Keratinocyte (primary cell): ENCODE results near the gene PPAT. TPM values are rescaled to one million over a fixed set of nuclear protein-coding genes. Genes with fewer than 3 reads are reported as not detected.

Experiments
- DNase-seq: peaks from one replicate; pipeline ENCODE4 v3.0.0-alpha.2; 2011; ENCODE audit warnings: low read depth, missing footprints, low spot score
- FAIRE-seq: peaks from 2 replicates; lab custom pipeline; 2011; peaks lifted over from hg19 to GRCh38; lab: Jason Lieb, UNC
- H2AFZ ChIP-seq: 2 replicates; pipeline ENCODE4 v1.6.0; 2012; ENCODE audit warnings: low read length, control low read depth, inconsistent platforms; ENCODE audit not compliant: control insufficient read depth
- H3K27ac ChIP-seq: 2 replicates; pipeline ENCODE4 v1.5.1; 2011; ENCODE audit warnings: low read length; ENCODE audit not compliant: control insufficient read depth, insufficient read depth
- H3K27me3 ChIP-seq: 3 replicates; pipeline ENCODE4 v1.6.0; 2011; ENCODE audit warnings: low read length; ENCODE audit not compliant: control insufficient read depth, insufficient read depth; ENCODE audit errors: extremely low read depth
- H3K36me3 ChIP-seq, 2 experiments: 2 replicates in 1 of 2; 3 replicates in 1 of 2; pipeline ENCODE4 v1.5.1; 2011; ENCODE audit warnings: low read length in 2 of 2, mild to moderate bottlenecking in 1 of 2; ENCODE audit not compliant: control insufficient read depth in 2 of 2, insufficient read depth in 2 of 2; ENCODE audit errors: extremely low read depth in 1 of 2
- H3K4me1 ChIP-seq: 3 replicates; pipeline ENCODE4 v1.5.1; 2011; ENCODE audit warnings: low read length; ENCODE audit not compliant: control insufficient read depth, insufficient read depth; ENCODE audit errors: extremely low read depth
- H3K4me2 ChIP-seq: 3 replicates; pipeline ENCODE4 v1.6.0; 2011; ENCODE audit warnings: low read depth, low read length; ENCODE audit not compliant: control insufficient read depth, insufficient read depth; ENCODE audit errors: extremely low read depth
- H3K4me3 ChIP-seq, 3 experiments: fragments of 200-600 bp in 1 of 3; sonication (generic) in 1 of 3; 2 replicates in 2 of 3; 3 replicates in 1 of 3; pipeline ENCODE4 v1.5.1; 2011 to 2016; ENCODE audit warnings: low read length in 3 of 3, mild to moderate bottlenecking in 3 of 3, control low read depth in 2 of 3, inconsistent platforms in 1 of 3, low read depth in 1 of 3, mixed read lengths in 1 of 3, mixed run types in 1 of 3, moderate library complexity in 1 of 3; ENCODE audit not compliant: control insufficient read depth in 2 of 3, insufficient read depth in 2 of 3; ENCODE audit errors: extremely low read depth in 1 of 3
- H3K79me2 ChIP-seq: 2 replicates; pipeline ENCODE4 v1.6.0; 2012; ENCODE audit warnings: low read length; ENCODE audit not compliant: control insufficient read depth, insufficient read depth
- H3K9ac ChIP-seq: 3 replicates; pipeline ENCODE4 v1.6.0; 2011; ENCODE audit warnings: low read length; ENCODE audit not compliant: control insufficient read depth, insufficient read depth; ENCODE audit errors: extremely low read depth
- H3K9me1 ChIP-seq: 3 replicates; pipeline ENCODE4 v1.6.0; 2011; ENCODE audit warnings: low read length; ENCODE audit not compliant: control insufficient read depth, insufficient read depth; ENCODE audit errors: extremely low read depth
- H3K9me3 ChIP-seq: 2 replicates; pipeline ENCODE4 v1.5.1; 2012; ENCODE audit warnings: low read depth, low read length; ENCODE audit not compliant: control insufficient read depth
- H4K20me1 ChIP-seq: 3 replicates; pipeline ENCODE4 v1.6.0; 2011; ENCODE audit warnings: low read length; ENCODE audit not compliant: control insufficient read depth, insufficient read depth; ENCODE audit errors: extremely low read depth
- EZH2 ChIP-seq: IDR thresholded peaks from one replicate; pipeline ENCODE4 v1.6.1; 2012; ENCODE audit warnings: inconsistent platforms, mild to moderate bottlenecking, low read length, moderate library complexity
- dilution Hi-C: fragments of 300-500 bp; cut with MboI; formaldehyde crosslinking; loops from one replicate; pipeline ENCODE4 v1.7.0; 2020; ENCODE audit warnings: low sequenced_read_pairs; ENCODE audit not compliant: extremely low pct_ligation_motif_present
- polyA plus RNA-seq, 5 experiments: library from polyadenylated mRNA; depleted of rRNA in 3 of 5; stranded (reverse) in 3 of 5; stranded (forward) in 1 of 5; unstranded in 1 of 5; fragments of >200 nt; gene quantifications; 1 replicate in 1 of 5; 2 replicates in 3 of 5; 3 replicates in 1 of 5; pipeline versions ENCODE4 v1.2.1 to v1.2.3, GENCODE V29; 2011 to 2012; ENCODE audit warnings: missing spikeins in 2 of 5, low read depth in 1 of 5, low replicate concordance in 1 of 5
- TF ChIP-seq, protein P1 (sequence below), 3 experiments: IDR thresholded peaks in 1 of 3; conservative IDR thresholded peaks in 1 of 3; optimal IDR thresholded peaks in 1 of 3; 2 replicates in 2 of 3; 3 replicates in 1 of 3; pipeline versions ENCODE3 to v1.5.1; 2011; ENCODE audit warnings: low read length in 3 of 3, mild to moderate bottlenecking in 3 of 3, moderate library complexity in 2 of 3, control low read depth in 1 of 3, inconsistent platforms in 1 of 3; ENCODE audit not compliant: insufficient read depth in 2 of 3; ENCODE audit errors: extremely low read depth in 1 of 3

PPAT gene
- polyA plus RNA-seq, 1 donor (not counting 4 experiments of a cell fraction or from before 2014, with no cell fraction given): 24.9 TPM

- no peaks in the 10 kb centered on the region for H3K9me3 ChIP-seq
- no peak for FAIRE-seq
- peaks cover 13% of the 10 kb centered on the region for H3K4me1 ChIP-seq
- no peak overlapping the region for H3K9ac ChIP-seq
- dilution Hi-C loops: no loop called here
- TF ChIP-seq, protein P1, sequence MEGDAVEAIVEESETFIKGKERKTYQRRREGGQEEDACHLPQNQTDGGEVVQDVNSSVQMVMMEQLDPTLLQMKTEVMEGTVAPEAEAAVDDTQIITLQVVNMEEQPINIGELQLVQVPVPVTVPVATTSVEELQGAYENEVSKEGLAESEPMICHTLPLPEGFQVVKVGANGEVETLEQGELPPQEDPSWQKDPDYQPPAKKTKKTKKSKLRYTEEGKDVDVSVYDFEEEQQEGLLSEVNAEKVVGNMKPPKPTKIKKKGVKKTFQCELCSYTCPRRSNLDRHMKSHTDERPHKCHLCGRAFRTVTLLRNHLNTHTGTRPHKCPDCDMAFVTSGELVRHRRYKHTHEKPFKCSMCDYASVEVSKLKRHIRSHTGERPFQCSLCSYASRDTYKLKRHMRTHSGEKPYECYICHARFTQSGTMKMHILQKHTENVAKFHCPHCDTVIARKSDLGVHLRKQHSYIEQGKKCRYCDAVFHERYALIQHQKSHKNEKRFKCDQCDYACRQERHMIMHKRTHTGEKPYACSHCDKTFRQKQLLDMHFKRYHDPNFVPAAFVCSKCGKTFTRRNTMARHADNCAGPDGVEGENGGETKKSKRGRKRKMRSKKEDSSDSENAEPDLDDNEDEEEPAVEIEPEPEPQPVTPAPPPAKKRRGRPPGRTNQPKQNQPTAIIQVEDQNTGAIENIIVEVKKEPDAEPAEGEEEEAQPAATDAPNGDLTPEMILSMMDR (optimal IDR thresholded peaks at IDR 0.05 in 1 of 3, IDR thresholded peaks at IDR 0.05 in 1 of 3, conservative IDR thresholded peaks at IDR 0.05 in 1 of 3; ENCODE audit: extremely low read depth in 1 of 3, insufficient read depth in 2 of 3, low read length in 3 of 3): no peak
- TF ChIP-seq EZH2: no peak
- H3K27me3 ChIP-seq: no peaks in the 10 kb centered on the region
- no peak overlapping the region for H2AFZ ChIP-seq
- no peak overlapping the region for H3K4me2 ChIP-seq
- H3K36me3 ChIP-seq: no peaks in the 10 kb centered on the region
- peaks cover 4% of the 10 kb centered on the region for H4K20me1 ChIP-seq
- DNase-seq: no peak
- no peak overlapping the region for H3K4me3 ChIP-seq
- no peaks in the 10 kb centered on the region for H3K9me1 ChIP-seq
- H3K79me2 ChIP-seq: peaks cover 99% of the 10 kb centered on the region
- H3K27ac ChIP-seq: no peak overlapping the region
Measured at GRCh38 chr4:56430203-56430602, 5.2 kb downstream of the PPAT start.

DNA sequence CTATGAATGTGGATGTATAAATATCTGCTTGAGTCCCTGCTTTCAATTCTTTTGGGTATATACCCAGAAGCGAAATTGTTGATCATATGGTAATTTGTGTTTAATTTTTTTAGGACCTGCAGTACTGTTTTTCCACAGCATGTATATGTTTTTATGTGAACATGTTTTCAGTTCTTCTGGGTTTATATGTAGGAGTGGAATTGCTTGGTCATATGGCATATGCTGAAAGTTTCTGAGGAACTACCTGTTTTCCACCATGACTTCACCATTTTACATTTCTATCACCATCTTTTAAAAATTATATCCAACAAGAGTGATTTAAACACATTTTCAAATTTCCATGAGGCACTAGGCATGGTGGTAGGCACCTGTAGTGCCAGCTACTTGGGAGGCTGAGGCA lies 8.2 kb downstream of the PPAT start:
- H3K9me1 ChIP-seq: no peaks in the 10 kb centered on the region
- DNase-seq (no peak), FAIRE-seq (no peak)
- H3K4me2 ChIP-seq: no peak overlapping the region
- no peaks in the 10 kb centered on the region for H3K9me3 ChIP-seq
- peaks cover 4% of the 10 kb centered on the region for H4K20me1 ChIP-seq
- peaks cover 4% of the 10 kb centered on the region for H3K4me1 ChIP-seq
- H3K27me3 ChIP-seq: no peaks in the 10 kb centered on the region
- TF ChIP-seq, protein P1 (optimal IDR thresholded peaks at IDR 0.05 in 1 of 3, IDR thresholded peaks at IDR 0.05 in 1 of 3, conservative IDR thresholded peaks at IDR 0.05 in 1 of 3; ENCODE audit: extremely low read depth in 1 of 3, insufficient read depth in 2 of 3, low read length in 3 of 3): no peak
- TF ChIP-seq EZH2: no peak
- H3K27ac ChIP-seq: no peak overlapping the region
- H3K4me3 ChIP-seq: no peak overlapping the region
- H3K79me2 ChIP-seq: peaks cover 97% of the 10 kb centered on the region
- no peak overlapping the region for H2AFZ ChIP-seq
- H3K9ac ChIP-seq: no peak overlapping the region
- dilution Hi-C loops: no loop called here
- no peaks in the 10 kb centered on the region for H3K36me3 ChIP-seq
